H1 (cell line): ENCODE results near the gene PARS2. TPM values are rescaled to one million over a fixed set of nuclear protein-coding genes. Genes with fewer than 3 reads are reported as not detected.

Experiments used
- CTCF ChIA-PET: fragments of 300-600 bp; sonication (Branson Sonifier 250); formaldehyde crosslinking; loops from one replicate; lab custom pipeline; 2021; ENCODE audit not compliant: partially characterized antibody; lab: Charles Lee
- POLR2A ChIA-PET: fragments of 300-600 bp; sonication (Branson Sonifier 250); formaldehyde crosslinking; loops from one replicate; lab custom pipeline; 2021; ENCODE audit warnings: inconsistent platforms; ENCODE audit not compliant: partially characterized antibody; lab: Charles Lee
- DNase-seq, 2 experiments: peaks; one replicate each; pipeline versions ENCODE4 v3.0.0 to v3.0.0-alpha.2; 2010 to 2022; ENCODE audit warnings: low spot score in 2 of 2, low read depth in 1 of 2, mixed read lengths in 1 of 2
- FAIRE-seq: peaks from 2 replicates; lab custom pipeline; 2011; peaks lifted over from hg19 to GRCh38; lab: Jason Lieb, UNC
- H2AFZ ChIP-seq: 2 replicates; pipeline ENCODE4 v1.8.1; 2012; ENCODE audit warnings: low read length, inconsistent platforms
- H2AK5ac ChIP-seq: 2 replicates; pipeline ENCODE4 v1.6.1; 2013; ENCODE audit warnings: low read depth, low read length
- H2BK120ac ChIP-seq: replicated peaks from 2 replicates; pipeline ENCODE3; 2013; ENCODE audit warnings: low read depth, low read length, inconsistent platforms
- H2BK12ac ChIP-seq: 2 replicates; pipeline ENCODE4 v1.6.1; 2013; ENCODE audit warnings: low read depth, low read length
- H2BK15ac ChIP-seq: 2 replicates; pipeline ENCODE4 v1.6.1; 2013; ENCODE audit warnings: low read length
- H2BK20ac ChIP-seq: 2 replicates; pipeline ENCODE4 v1.6.1; 2013; ENCODE audit warnings: low read length
- H2BK5ac ChIP-seq: 2 replicates; pipeline ENCODE4 v1.6.1; 2013; ENCODE audit warnings: low read depth, low read length
- H3K14ac ChIP-seq: 2 replicates; pipeline ENCODE4 v1.6.1; 2013; ENCODE audit warnings: inconsistent platforms; ENCODE audit not compliant: insufficient read length
- H3K18ac ChIP-seq: 2 replicates; pipeline ENCODE4 v1.6.1; 2013; ENCODE audit warnings: low read length; ENCODE audit errors: extremely low read depth
- H3K23ac ChIP-seq: 2 replicates; pipeline ENCODE4 v1.6.1; 2013; ENCODE audit warnings: inconsistent platforms; ENCODE audit not compliant: insufficient read length
- H3K23me2 ChIP-seq: 2 replicates; pipeline ENCODE4 v1.6.1; 2013; ENCODE audit warnings: low read depth, low read length
- H3K27ac ChIP-seq: 2 replicates; pipeline ENCODE4 v1.6.1; 2011; ENCODE audit warnings: low read depth, low read length, inconsistent platforms
- H3K27me3 ChIP-seq, 4 experiments: replicated peaks in 1 of 4; 1 replicate in 1 of 4; 2 replicates in 3 of 4; pipeline versions ENCODE4 v1.6.1 to v1.8.1; 2011 to 2013; ENCODE audit warnings: low read length in 3 of 4, mild to moderate bottlenecking in 3 of 4, inconsistent platforms in 2 of 4, mixed read lengths in 2 of 4, moderate library complexity in 1 of 4; ENCODE audit not compliant: control insufficient read depth in 3 of 4, insufficient read depth in 3 of 4; ENCODE audit errors: extremely low read depth in 1 of 4
- H3K36me3 ChIP-seq, 4 experiments: 2 replicates each; pipeline versions ENCODE4 v1.6.1 to v1.8.1; 2011 to 2013; ENCODE audit warnings: mild to moderate bottlenecking in 4 of 4, low read length in 3 of 4, moderate library complexity in 2 of 4, control low read depth in 1 of 4, inconsistent platforms in 1 of 4; ENCODE audit not compliant: insufficient read depth in 4 of 4, control insufficient read depth in 2 of 4
- H3K4ac ChIP-seq: replicated peaks from 2 replicates; pipeline ENCODE3; 2013; ENCODE audit warnings: low read length, low read depth, mixed read lengths, inconsistent platforms; ENCODE audit not compliant: insufficient read length
- H3K4me1 ChIP-seq, 4 experiments: replicated peaks in 1 of 4; 1 replicate in 1 of 4; 2 replicates in 3 of 4; pipeline versions ENCODE4 v1.6.1 to v1.8.1; 2011 to 2013; ENCODE audit warnings: low read length in 3 of 4, inconsistent platforms in 2 of 4, mixed read lengths in 1 of 4; ENCODE audit not compliant: insufficient read depth in 4 of 4, control insufficient read depth in 3 of 4
- H3K4me2 ChIP-seq, 2 experiments: 2 replicates each; pipeline versions ENCODE4 v1.6.1 to v1.8.1; 2011 to 2013; ENCODE audit warnings: low read depth in 2 of 2, low read length in 2 of 2, control low read depth in 1 of 2, inconsistent platforms in 1 of 2, mild to moderate bottlenecking in 1 of 2; ENCODE audit not compliant: insufficient read depth in 1 of 2
- H3K4me3 ChIP-seq, 4 experiments: fragments of 200-600, 300-600 bp in 1 of 4; sonication (generic), shearing (Covaris generic), sonication (Bioruptor Twin) in 1 of 4; 2 replicates each; pipeline versions ENCODE4 v1.5.1 to v1.8.1; 2011 to 2016; ENCODE audit warnings: low read length in 4 of 4, low read depth in 3 of 4, control low read depth in 2 of 4, inconsistent platforms in 2 of 4, mild to moderate bottlenecking in 2 of 4, mixed read lengths in 1 of 4, moderate library complexity in 1 of 4; ENCODE audit not compliant: insufficient read depth in 2 of 4; ENCODE audit errors: extremely low read depth in 1 of 4
- H3K56ac ChIP-seq: replicated peaks from 2 replicates; pipeline ENCODE3; 2013; ENCODE audit warnings: low read depth, mild to moderate bottlenecking, mixed read lengths, low read length, inconsistent platforms; ENCODE audit not compliant: insufficient read length
- H3K79me1 ChIP-seq: 2 replicates; pipeline ENCODE4 v1.6.1; 2013; ENCODE audit warnings: low read depth, low read length, control low read depth
- H3K79me2 ChIP-seq, 2 experiments: 2 replicates each; pipeline versions ENCODE4 v1.6.1 to v1.8.1; 2012 to 2013; ENCODE audit warnings: low read length in 2 of 2, mild to moderate bottlenecking in 2 of 2, inconsistent platforms in 1 of 2; ENCODE audit not compliant: insufficient read depth in 2 of 2, control insufficient read depth in 1 of 2
- H3K9ac ChIP-seq, 4 experiments: replicated peaks in 1 of 4; 1 replicate in 1 of 4; 2 replicates in 3 of 4; pipeline versions ENCODE4 v1.6.1 to v1.8.1; 2011 to 2013; ENCODE audit warnings: low read depth in 3 of 4, low read length in 3 of 4, control low read depth in 2 of 4, mild to moderate bottlenecking in 2 of 4, moderate library complexity in 2 of 4, inconsistent platforms in 1 of 4; ENCODE audit errors: extremely low read depth in 1 of 4
- H3K9me3 ChIP-seq, 2 experiments: 2 replicates each; pipeline versions ENCODE4 v1.6.1 to v1.8.1; 2012 to 2013; ENCODE audit warnings: mild to moderate bottlenecking in 2 of 2, moderate library complexity in 2 of 2, control low read depth in 1 of 2, inconsistent platforms in 1 of 2, low read depth in 1 of 2, low read length in 1 of 2, mixed read lengths in 1 of 2; ENCODE audit not compliant: insufficient read depth in 2 of 2
- H4K20me1 ChIP-seq, 2 experiments: replicated peaks in 1 of 2; 2 replicates each; pipeline versions ENCODE3 to v1.8.1; 2011 to 2013; ENCODE audit warnings: inconsistent platforms in 2 of 2, low read length in 2 of 2, mild to moderate bottlenecking in 1 of 2; ENCODE audit not compliant: insufficient read depth in 2 of 2, control insufficient read depth in 1 of 2
- H4K5ac ChIP-seq: 2 replicates; pipeline ENCODE4 v1.6.1; 2013; ENCODE audit warnings: low read length, low read depth, mixed read lengths, inconsistent platforms; ENCODE audit not compliant: insufficient read length
- H4K8ac ChIP-seq: 2 replicates; pipeline ENCODE4 v1.8.0; 2013; ENCODE audit warnings: mild to moderate bottlenecking, moderate library complexity, low read length, inconsistent platforms; ENCODE audit not compliant: insufficient read depth; ENCODE audit errors: extremely low read depth
- H4K91ac ChIP-seq: replicated peaks from 2 replicates; pipeline ENCODE3; 2013; ENCODE audit warnings: low read length, mixed read lengths, inconsistent platforms; ENCODE audit not compliant: insufficient read length
- ASH2L ChIP-seq: fragments of 200-600, 300-600 bp; sonication (generic); IDR thresholded peaks from one replicate; pipeline ENCODE4 v1.7.1; 2017; ENCODE audit warnings: low read length
- CBX5 ChIP-seq: fragments of 300-800, 300-1000 bp; sonication (generic); IDR thresholded peaks from 2 replicates; pipeline ENCODE4 v1.7.1; 2016; ENCODE audit warnings: antibody characterized with exemption, low read length, low read depth
- CEBPB ChIP-seq: IDR thresholded peaks from 2 replicates; pipeline ENCODE4 v1.6.1; 2012; ENCODE audit warnings: low read depth, low read length
- CREB1 ChIP-seq: IDR thresholded peaks from 2 replicates; pipeline ENCODE4 v1.6.1; 2012; ENCODE audit warnings: inconsistent platforms
- EGR1 ChIP-seq: IDR thresholded peaks from 2 replicates; pipeline ENCODE4 v1.6.1; 2011; ENCODE audit warnings: low read depth, low read length, borderline replicate concordance
- POU5F1 ChIP-seq: IDR thresholded peaks from 2 replicates; pipeline ENCODE4 v1.6.1; 2011; ENCODE audit warnings: low read depth, mild to moderate bottlenecking, low read length, moderate library complexity
- RFX5 ChIP-seq: IDR thresholded peaks from 2 replicates; pipeline ENCODE4 v1.6.1; 2011; ENCODE audit warnings: low read depth, low read length, improper control_type of control experiment, borderline replicate concordance
- RNF2 ChIP-seq: fragments of 200-900, 300-1000 bp; sonication (generic); IDR thresholded peaks from 2 replicates; pipeline ENCODE4 v1.7.1; 2016; ENCODE audit warnings: borderline replicate concordance, low read depth, mild to moderate bottlenecking, antibody characterized with exemption, low read length; ENCODE audit not compliant: poor library complexity, severe bottlenecking; ENCODE audit errors: missing control alignments
- RXRA ChIP-seq: IDR thresholded peaks from 2 replicates; pipeline ENCODE4 v1.6.1; 2011; ENCODE audit warnings: low read depth, mild to moderate bottlenecking, low read length, moderate library complexity; ENCODE audit not compliant: insufficient read depth
- WGBS, 2 experiments: shearing (Covaris generic) in 1 of 2; methylation state at CpG; one replicate each; pipeline versions ENCODE4 v1.1.6 to v1.1.7; 2013 to 2015; ENCODE audit warnings: low lambda C conversion rate in 2 of 2, mixed read lengths in 2 of 2, inconsistent platforms in 1 of 2, low coverage in 1 of 2, missing lambda C conversion rate in 1 of 2; ENCODE audit not compliant: insufficient replicate concordance in 2 of 2, insufficient coverage in 1 of 2, insufficient read length in 1 of 2; ENCODE audit errors: extremely low coverage in 1 of 2, missing lambda C conversion rate in 1 of 2; 5-methylcytosine and 5-hydroxymethylcytosine counted together
- polyA plus RNA-seq, 7 experiments: library from polyadenylated mRNA; depleted of rRNA in 3 of 7; stranded (reverse) in 5 of 7; unstranded in 2 of 7; fragments of >200 nt in 5 of 7; fragments of 200-250 nt in 2 of 7; gene quantifications; 1 replicate in 5 of 7; 2 replicates in 1 of 7; 4 replicates in 1 of 7; pipeline versions ENCODE4 v1.2.1 to v1.2.3, GENCODE V29; 2011 to 2013; ENCODE audit warnings: missing spikeins in 2 of 7, mixed read lengths in 2 of 7
- total RNA-seq: library from RNA; stranded (reverse); fragmentation: NEBNext Ultra II Directional; extraction: Animal tissue kit (Norgen Biotek cat#: 25700); gene quantifications from 2 replicates; pipeline ENCODE4 v1.2.1, GENCODE V29; 2021

Gene PARS2
- total and polyA plus RNA-seq, 2 of the 8 experiments (the other 6 are each of a cell fraction or from before 2014, with no cell fraction given): 8.9 to 10.0 TPM

DNA sequence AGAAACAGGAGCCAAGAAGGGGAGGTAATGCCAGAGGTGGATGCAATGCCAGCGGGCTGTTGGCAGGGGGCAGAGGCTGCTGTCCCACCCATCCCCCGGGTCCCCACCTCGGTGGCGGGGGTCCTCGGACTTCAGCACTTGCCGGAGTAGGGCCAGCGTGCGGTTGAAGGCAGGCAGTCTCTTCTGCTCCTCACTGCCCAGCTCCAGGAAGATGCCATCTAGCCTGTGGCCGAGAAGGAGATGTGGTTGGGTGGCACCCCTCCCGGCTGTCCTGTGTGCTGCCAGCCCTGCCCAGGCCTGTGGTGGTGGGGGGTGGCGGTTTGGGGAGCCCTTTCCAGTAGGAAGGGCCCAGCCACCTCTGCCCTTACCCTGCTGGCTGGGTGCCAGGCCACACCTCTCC, 23.3 kb upstream of the PARS2 start:
- no peak overlapping the region for H3K27ac ChIP-seq
- H2BK20ac ChIP-seq: peak overlapping the region; percentile 72; the same call in 1 of the 2 replicates
- no peak overlapping the region for H2AFZ ChIP-seq
- ChIA-PET POLR2A (interaction anchor here (0.9 kb wide), 1 partner anchor 34 kb away, joined by 3 read pairs; no protein-coding TSS in a partner anchor), CTCF (interaction anchor here (1.0 kb wide), 1 partner anchor 22 kb away, joined by 3 read pairs; no protein-coding TSS in a partner anchor)
- H3K79me2 ChIP-seq: no peaks in the 10 kb centered on the region
- no peak overlapping the region for H2BK120ac ChIP-seq
- no peaks in the 10 kb centered on the region for H4K20me1 ChIP-seq
- no peak overlapping the region for H3K4ac ChIP-seq
- H2BK5ac ChIP-seq: no peak overlapping the region
- no peak overlapping the region for H3K14ac ChIP-seq
- no peak overlapping the region for H2BK15ac ChIP-seq
- H4K8ac ChIP-seq: no peak overlapping the region
- H3K23ac ChIP-seq: no peak overlapping the region
- 0 out of 7 replicates have a peak, but pooled peaks cover 0 to 3% (median under 1%) of the 10 kb centered on the region in 4 experiments for H3K27me3 ChIP-seq
- H3K9ac ChIP-seq: no peak overlapping the region
- no peak overlapping the region for H3K56ac ChIP-seq
- FAIRE-seq (no peak), DNase-seq (no peak)
- H2BK12ac ChIP-seq: 0 out of 2 replicates have a peak overlapping the region, but pooled peaks have one; percentile 39
- H3K4me1 ChIP-seq: peaks cover 2 to 11% (median 9%) of the 10 kb centered on the region in 4 experiments
- no peak overlapping the region for H3K4me2 ChIP-seq
- H3K18ac ChIP-seq: no peak overlapping the region
- no peaks in the 10 kb centered on the region for H3K79me1 ChIP-seq
- no peaks in the 10 kb centered on the region for H3K23me2 ChIP-seq
- no peak overlapping the region for H4K5ac ChIP-seq
- TF ChIP-seq CEBPB (no peak), RNF2 (no peak), POU5F1 (no peak), RFX5 (no peak), CREB1 (no peak), CBX5 (no peak), EGR1 (no peak), RXRA (no peak), ASH2L (no peak)
- no peaks in the 10 kb centered on the region for H3K36me3 ChIP-seq
- H2AK5ac ChIP-seq: no peak overlapping the region
- peaks cover 0 to 5% of the 10 kb centered on the region in 2 experiments; a peak in 2 of 4 replicates for H3K9me3 ChIP-seq
- 87% methylated on average over 11 of the region's 11 CpGs; no CpG with 5 or more reads in 1 of the 2 experiments for WGBS, 2 experiments
- no peak overlapping the region for H4K91ac ChIP-seq
- H3K4me3 ChIP-seq: no peak overlapping the region
